ENCODE results near the gene HIGD1C.

- TF ChIP-seq CTCF (IDR thresholded peaks at IDR 0.05) (no peak), ZFX (IDR thresholded peaks at IDR 0.05; ENCODE audit: borderline replicate concordance) (no peak)
Observed at GRCh38 chr12:50999093-50999492, 46.7 kb downstream of the HIGD1C start.
